GM18505 (cell line): ENCODE measurements around the gene ADAM29.
"Not testable (repeated sequence)": the region's sequence is repeated elsewhere in the genome, so short reads cannot be mapped to it uniquely, and the experiment has no call there.

Experiments used
- ATAC-seq: cut with Tn5 transposase; IDR thresholded peaks from one replicate; pipeline ENCODE4 v1.9.1; 2021; ENCODE audit not compliant: unreplicated experiment
- POLR2A ChIP-seq: IDR thresholded peaks from 4 replicates; pipeline ENCODE4 v1.6.1; 2011; ENCODE audit warnings: borderline replicate concordance; ENCODE audit not compliant: insufficient read depth, insufficient read length; ENCODE audit errors: extremely low read depth

ADAM29 gene

DNA sequence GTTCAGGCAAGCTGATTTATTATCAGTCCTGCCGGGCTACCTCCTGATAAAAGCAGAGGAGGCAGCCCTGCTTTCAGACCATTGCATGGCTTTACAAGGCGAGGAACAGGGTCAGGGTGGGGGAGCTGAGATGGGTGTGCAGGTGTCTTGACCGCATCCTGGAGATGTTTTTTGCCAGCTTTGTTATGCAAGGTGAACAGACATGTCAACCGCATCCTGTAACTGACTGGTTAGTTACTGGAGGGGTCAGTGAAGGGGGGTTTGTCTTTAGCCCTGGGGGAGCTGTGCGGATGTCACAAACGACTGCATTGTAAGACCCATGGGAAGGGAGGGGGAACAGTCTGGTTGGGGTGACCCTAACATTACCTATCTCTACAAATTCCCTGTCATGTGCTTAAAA, 10.0 kb downstream of the ADAM29 start:
- no peak for TF ChIP-seq POLR2A
- ATAC-seq: no peak

DNA sequence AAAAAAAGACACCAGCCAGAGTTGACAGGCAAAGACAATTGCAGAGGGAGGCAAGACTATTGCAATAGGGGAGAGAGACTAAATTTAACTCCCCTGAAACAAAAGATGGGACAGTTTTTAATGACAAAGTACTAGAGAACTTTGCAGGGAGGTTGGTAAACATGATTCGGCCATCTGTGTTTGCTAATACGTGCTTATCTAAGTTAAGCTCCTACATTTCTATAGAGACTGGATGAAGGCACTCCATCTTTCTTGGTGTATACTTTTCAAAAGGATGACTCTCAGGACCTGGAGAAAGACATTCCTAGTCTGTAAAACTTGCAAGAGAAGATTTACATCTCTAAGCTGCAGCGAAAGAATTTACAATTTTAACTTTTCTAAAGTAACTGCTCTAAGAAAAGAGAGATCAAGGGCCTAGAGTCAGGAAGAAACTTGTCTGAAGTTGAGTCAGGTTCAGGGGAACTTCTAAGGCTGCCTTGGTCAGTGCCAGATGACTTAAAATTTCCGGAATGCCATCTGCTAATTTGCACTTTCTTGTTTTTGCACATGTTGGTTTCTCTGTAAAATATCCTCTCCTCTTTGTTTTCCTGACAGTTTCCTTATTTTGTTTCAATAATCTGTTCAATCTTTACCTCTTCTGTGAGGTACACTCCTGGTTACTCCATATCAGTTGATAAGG, 10.6 kb downstream of the ADAM29 start:
- no peak for ATAC-seq
- TF ChIP-seq POLR2A: no peak

DNA sequence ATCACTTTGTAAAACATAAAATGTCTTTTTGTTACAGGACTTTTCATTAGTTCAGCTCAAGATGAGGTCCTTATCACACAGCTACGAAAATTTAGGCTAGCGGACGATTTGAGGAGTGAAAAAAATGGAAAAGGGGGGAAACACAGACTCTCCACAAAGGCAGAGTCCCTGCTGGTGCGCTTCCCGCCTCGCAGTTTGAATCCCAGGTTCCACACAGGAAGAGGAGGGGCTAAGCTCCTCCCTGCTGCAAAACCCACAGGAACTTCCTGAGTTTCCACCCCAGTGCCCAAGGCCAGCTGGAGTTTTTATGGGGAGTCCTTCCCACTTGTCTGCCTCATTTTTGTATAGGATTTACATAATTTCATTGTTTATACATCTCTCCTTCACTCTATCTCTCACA, 11.2 kb downstream of the ADAM29 start:
- no peak for ATAC-seq
- no peak for TF ChIP-seq POLR2A

DNA sequence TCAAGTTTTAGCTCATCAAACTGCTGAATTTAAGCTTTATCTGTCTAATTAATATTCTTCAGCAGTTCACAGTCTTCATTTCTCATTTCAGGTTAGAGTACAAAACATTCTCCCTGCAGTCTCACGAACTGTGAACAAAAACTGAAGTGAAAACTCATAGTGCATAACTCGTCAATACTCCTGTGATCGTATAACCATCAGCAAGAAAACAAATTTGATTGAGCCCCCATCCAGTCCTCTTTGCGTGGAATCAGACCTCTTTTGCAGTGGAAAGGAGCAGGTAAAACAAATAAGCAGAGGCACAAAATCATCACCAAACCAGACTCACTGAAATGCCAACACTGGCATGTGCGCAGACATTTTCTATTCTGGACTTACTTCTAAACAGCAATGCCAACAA, 12.7 kb downstream of the ADAM29 start:
- no peak for TF ChIP-seq POLR2A
- ATAC-seq: no peak

DNA sequence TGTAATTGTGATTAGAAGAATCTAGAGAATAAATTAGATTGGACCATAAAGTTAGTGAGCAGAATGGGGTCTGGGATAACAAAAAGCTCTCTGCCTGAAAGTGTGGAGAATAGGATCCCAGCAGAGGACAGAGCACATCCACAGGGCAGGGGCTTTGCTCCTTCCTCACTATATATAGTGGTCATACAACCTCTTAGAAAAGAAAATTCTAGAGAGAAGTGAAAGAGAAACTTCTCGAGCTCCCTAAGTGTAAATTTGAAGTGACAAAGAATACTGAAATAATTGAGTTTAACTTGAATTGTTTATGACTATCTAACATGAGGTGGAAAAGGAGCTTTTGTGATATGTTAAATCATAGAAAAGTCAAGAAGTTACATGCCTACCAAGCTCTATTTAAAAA, 14.9 kb downstream of the ADAM29 start:
- no peak for TF ChIP-seq POLR2A
- no peak for ATAC-seq

DNA sequence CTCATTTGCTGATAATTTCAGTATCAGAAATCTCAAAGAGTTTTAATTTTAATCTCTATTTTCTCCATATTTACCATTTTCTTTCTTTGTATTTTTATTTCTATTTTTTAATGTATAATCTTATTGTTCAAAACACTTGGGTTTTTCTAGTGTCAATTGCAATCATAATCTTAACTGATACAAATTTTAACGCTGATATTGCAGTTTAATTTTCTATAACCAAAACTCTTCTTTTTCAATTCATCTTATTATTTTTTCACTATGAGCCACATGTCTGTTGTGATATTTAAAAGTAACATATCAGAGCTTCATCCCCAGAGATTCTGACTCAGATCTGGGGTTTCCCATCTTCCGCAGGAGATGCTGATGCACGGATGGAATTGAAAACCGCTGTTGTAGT, 16.2 kb downstream of the ADAM29 start:
- ATAC-seq: no peak
- TF ChIP-seq POLR2A: no peak

DNA sequence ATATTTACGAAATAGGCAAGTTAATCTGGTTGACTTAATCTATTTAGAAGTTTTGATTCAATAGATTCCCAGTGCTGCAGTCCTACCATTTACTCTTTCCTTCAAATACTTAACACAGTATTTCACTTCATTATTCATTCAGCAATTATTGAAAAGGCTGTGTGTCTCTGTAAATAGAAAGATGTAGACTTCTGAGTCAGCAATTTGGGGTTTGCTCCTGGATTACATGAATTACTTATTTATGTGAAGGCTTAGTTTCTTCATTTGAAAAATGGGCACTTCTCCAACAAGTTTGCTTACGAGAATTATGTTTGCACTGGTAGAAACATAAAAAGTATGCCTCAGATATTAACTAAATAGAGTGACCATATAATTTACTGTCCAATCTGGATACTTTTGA, 17.4 kb downstream of the ADAM29 start:
- no peak for TF ChIP-seq POLR2A
- no peak for ATAC-seq

DNA sequence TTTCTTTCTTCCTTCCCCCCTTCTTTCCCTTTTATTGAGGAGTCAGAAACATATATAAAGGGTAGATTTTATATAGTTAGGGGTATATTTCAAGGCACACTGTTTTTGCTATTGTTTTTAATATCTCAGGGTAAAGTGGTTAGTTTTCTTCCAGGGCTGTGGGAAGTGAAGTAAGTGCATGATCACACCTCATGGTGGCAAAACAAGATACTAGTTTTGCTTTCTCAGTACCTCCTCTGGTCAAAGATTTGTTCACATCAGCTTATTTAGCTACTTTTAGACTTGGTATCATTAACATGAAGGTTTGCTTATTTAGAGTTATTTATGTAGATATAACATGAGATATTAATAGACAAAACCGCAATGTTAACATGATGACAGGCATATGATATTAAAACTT, 21.8 kb downstream of the ADAM29 start:
- TF ChIP-seq POLR2A: no peak
- ATAC-seq: no peak

DNA sequence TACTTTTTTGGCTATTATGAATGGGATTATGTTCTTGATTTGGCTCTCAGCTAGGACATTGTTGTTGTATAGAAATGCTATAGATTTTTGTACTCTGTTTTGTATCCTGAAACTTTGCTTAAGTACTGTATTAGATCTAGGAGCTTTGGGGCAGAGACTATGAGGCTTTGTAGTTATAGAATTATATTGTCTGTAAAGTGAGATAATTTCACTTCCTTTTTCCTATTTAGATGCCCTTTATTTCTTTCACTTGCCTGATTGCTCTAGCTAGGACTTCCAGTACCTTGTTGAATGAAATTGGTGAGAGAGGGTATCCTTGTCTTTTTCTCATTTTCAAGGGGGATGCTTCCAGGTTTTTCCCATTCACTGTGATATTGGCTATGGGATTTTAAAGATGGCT, 28.1 kb downstream of the ADAM29 start:
- no peak for ATAC-seq
- no peak for TF ChIP-seq POLR2A

DNA sequence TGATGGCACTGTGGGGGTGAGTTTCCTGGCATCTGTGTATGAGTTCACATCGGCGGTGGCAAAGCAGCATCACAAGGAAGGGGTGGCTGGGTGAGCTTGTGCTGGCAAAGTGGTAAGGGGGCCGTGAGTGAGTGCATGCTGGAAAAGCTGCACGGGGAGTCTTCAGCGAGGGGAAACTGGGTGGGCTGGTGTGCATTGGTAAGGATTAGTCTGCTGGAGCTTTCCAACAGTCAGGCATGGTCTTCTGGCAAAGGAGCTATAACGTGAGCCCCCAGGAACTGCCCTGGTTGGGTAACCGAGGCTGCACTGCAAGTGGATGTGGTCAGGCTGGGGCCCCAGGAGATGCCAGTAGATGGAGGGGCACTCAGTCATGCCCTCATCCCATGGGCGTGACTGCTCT, 30.7 kb downstream of the ADAM29 start:
- TF ChIP-seq POLR2A: no peak
- ATAC-seq: no peak

DNA sequence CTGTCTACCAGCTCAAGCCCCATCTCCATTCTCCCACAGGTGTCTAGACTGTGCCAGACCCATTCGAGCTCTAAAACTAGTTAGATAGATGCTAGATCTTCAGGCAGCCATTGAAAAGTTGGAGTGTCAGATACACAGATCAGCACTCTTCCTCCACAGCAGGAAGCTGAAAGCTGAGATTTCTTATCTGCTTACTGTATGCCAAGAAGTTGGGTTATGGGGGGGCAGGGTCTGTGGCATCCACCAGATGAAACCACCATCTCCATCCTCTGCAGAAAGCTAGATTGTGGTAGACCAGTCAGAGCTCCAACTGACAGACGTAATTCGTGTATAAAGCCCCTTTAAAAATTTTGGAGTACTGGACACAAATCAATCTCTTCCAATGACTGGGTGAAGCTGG, 54.8 kb downstream of the ADAM29 start:
- TF ChIP-seq POLR2A: no peak
- no peak for ATAC-seq

DNA sequence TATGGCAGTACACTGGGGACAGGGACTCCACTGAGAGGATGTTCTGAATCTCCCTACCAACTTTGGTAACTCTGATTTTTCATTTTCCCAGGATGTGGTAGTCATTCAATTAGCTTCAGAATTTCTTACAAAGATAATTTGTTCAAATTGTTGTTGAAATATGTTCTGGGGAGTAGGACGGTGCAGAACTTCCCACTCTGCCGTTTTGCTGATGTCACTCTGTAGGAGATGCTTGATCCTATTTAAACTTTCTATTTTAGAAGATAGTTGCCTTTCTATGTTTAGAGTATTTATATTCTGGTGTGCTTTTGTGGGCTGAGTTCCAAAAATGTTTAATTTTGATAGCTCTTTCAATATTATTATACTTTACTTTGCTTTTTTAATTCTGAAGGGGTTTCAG, 55.2 kb downstream of the ADAM29 start:
- no peak for TF ChIP-seq POLR2A
- ATAC-seq: no peak

DNA sequence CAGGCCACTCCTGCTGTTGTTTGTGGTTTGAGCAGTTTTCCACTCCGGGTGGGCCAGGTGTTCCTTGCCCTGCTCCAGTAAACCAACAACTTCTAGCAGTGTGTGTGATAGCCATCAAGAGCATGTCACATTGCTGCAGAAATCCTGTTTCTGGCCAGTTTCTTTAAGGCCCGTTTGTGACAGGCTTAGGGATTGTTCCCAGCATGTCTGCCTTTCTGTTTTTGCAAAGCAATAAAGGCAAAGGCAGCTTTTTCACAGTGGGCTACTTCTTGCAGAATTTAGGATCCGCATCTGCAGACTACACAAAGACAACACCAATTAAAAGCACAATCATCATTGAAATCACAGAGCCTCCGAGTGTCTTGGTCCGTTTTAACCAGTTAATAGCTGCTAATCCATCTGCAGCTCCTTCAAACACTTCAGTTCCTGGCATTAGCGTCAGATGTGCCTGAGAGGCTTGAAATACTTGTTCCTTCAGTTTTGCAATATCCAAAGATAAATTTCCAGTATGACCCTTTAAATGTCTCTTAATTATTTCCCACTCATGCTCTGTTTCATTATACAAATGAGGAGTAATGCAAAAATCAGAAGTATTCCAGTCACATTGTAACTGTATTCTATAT, 65.1 kb downstream of the ADAM29 start:
- no peak for TF ChIP-seq POLR2A
- ATAC-seq: no peak

DNA sequence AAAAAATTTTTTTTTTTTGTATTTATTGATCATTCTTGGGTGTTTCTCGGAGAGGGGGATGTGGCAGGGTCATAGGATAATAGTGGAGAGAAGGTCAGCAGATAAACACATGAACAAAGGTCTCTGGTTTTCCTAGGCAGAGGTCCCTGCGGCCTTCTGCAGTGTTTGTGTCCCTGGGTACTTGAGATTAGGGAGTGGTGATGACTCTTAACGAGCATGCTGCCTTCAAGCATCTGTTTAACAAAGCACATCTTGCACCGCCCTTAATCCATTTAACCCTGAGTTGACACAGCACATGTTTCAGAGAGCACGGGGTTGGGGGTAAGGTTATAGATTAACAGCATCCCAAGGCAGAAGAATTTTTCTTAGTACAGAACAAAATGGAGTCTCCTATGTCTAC, 65.7 kb downstream of the ADAM29 start:
- ATAC-seq: not testable (repeated sequence)

DNA sequence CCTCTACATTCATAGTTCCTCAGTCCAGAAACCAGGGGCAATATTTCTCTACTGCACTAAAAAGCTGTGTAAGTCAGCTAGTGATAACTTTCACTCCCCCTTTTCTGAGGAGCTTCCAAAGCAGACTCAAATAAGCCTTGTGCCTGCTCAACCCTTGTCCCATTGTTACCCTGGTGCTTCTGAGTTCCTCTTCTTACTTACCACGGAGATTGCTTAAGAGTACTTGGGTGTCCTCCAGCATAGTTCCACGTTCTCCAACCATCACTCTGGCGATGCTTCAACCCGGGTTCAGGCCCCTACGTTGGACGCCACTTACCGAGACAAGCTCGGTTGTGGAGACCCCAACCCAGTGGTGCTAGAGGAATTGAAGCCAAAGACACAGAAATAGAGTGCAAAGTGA, 71.6 kb downstream of the ADAM29 start:
- no peak for TF ChIP-seq POLR2A
- ATAC-seq: no peak
